GM12892 (cell line): ENCODE results near the gene FASTK.
"Not testable (repeated sequence)": the region's sequence is repeated elsewhere in the genome, so short reads cannot be mapped to it uniquely, and the experiment has no call there.

ENCODE experiments used
- DNase-seq: peaks from one replicate; pipeline ENCODE4 v3.0.0; 2011; ENCODE audit not compliant: insufficient read length
- FAIRE-seq: peaks from 2 replicates; lab custom pipeline; 2011; peaks lifted over from hg19 to GRCh38; lab: Jason Lieb, UNC
- POLR2A ChIP-seq: IDR thresholded peaks from 2 replicates; pipeline ENCODE4 v1.6.1; 2011; ENCODE audit warnings: low read depth, low read length, control low read depth
- POLR2AphosphoS5 ChIP-seq: IDR thresholded peaks from 2 replicates; pipeline ENCODE4 v1.6.1; 2011; ENCODE audit warnings: low read depth, low read length, control low read depth
- TAF1 ChIP-seq: IDR thresholded peaks from 2 replicates; pipeline ENCODE4 v1.6.1; 2011; ENCODE audit warnings: low read depth, mild to moderate bottlenecking, control low read depth, low read length, borderline replicate concordance

FASTK gene

DNA sequence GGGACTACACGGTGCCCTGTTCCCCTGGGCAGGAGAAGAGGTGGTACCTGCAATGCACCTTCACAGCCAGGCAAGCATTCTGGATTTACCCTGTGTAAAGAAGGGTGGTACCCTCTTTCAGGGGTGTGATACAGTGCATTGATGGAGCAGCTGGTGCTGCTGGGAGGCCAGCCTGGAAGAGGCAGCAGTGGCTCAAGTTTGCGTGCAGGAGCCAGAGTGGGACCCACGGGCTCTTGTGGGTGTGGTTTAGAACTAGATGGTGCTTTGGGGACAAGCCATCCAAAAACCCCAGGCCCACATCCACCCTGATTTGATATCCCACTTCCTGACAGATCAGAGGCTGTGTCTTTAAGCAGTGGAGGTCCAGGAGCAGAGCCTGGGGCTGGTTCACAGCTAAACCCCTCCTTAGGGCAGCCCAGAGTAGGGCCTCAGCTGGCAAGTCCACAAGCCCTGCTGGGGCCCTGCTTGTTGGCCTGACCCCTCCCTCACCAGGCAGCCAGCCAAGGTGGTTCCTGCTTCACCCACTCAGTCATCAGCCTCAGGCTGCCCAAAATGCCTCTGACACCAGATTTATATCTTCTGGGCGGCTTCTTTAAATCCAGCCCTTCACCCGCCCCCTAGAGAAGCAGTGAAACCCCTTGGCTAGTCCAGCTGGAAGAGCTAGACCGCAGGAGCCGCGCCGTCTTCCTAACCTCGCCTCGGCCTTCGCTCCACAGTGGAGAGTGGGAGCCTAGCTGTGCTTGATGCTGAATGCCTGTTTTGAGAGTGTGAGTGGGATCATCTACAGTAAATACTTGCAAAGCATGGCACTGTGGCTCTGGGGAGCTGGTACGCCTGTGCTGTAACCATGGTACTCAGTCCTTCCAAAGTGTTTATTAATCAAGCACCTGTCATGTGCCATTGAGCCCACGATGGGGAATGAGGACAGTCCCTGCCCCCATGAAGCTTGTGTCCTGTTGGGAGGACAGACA is 33.7 kb downstream of the FASTK start:
- no peak for FAIRE-seq
- no peak for DNase-seq

DNA sequence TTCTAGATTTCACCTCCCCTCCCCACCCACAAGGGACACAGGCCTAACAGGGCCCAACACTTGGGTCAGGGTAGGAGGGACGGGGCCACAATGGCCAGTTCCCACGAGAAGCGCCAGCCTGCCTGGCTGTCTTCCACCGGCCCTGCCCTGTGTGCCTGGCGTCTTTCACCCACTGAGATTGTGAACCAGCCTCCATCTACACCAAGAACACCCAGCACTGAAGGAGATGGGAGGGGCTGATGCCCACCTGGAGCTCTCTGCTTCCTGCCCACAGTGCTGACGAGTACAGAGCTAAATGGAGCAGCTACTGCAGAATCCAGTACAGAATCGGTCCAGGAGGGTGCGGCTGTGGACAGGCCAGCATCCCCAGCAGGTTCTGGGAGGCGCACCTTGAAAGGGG is 34.6 kb downstream of the FASTK start:
- no peak for FAIRE-seq
- DNase-seq, result no peak
- TF ChIP-seq POLR2A (no peak), POLR2AphosphoS5 (no peak), TAF1 (no peak)

More for the DNA sequence above, 33.7 kb downstream of the FASTK start:
- TF ChIP-seq TAF1, result no peak
- no peak for TF ChIP-seq POLR2A
- no peak for TF ChIP-seq POLR2AphosphoS5

DNA sequence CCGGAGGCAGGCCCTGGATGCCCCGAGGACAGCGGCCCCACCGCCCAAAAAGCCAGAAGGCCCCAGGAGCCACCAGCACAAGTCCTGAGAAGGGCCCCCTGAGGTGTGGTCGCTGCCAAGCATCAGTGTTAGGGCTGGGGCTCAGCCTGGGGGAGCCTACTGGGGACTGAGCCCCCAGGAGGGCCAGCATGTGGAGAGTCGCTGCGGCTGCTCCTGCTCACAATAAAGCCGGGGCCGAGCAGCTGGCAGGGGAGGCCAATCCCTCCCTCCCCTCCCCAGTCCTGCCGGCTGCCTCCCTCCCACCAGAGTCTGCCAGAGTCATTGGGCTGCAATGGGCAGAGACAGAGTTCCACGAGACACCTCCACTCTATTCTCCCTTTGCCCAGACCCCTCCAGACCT is 35.3 kb downstream of the FASTK start:
- DNase-seq (no peak), FAIRE-seq (no peak)
- TF ChIP-seq POLR2A, result no peak

DNA sequence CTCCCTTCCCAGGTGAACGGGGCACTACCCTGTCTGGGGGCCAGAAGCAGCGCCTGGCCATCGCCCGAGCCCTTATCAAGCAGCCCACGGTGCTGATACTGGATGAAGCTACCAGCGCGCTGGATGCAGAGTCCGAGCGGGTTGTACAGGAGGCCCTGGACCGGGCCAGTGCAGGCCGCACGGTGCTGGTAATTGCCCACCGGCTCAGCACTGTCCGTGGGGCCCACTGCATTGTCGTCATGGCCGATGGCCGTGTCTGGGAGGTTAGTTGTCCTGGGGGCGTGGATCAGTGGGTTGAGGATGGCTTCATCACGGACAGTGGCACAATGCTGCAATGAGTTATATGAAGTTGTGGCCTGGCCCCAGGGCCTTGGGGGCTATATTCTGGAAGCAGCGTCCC is 36.6 kb downstream of the FASTK start:
- FAIRE-seq (no peak), DNase-seq (no peak)
- TF ChIP-seq POLR2AphosphoS5, result no peak
- TF ChIP-seq POLR2A, result no peak
- TF ChIP-seq TAF1, result no peak

DNA sequence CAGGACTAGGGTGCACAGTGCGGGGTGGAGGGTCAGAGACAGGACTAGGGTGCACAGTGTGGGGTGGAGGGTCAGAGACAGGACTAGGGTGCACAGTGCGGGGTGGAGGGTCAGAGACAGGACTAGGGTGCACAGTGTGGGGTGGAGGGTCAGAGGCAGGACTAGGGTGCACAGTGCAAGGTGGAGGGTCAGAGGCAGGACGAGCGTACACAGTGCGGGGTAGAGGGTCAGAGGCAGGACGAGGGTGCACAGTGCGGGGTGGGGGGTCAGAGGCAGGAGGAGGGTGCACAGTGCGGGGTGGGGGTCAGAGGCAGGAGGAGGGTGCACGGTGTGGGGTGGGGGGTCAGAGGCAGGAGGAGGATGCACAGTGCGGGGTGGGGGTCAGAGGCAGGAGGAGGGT is 37.2 kb downstream of the FASTK start:
- FAIRE-seq, DNase-seq: not testable (repeated sequence)

DNA sequence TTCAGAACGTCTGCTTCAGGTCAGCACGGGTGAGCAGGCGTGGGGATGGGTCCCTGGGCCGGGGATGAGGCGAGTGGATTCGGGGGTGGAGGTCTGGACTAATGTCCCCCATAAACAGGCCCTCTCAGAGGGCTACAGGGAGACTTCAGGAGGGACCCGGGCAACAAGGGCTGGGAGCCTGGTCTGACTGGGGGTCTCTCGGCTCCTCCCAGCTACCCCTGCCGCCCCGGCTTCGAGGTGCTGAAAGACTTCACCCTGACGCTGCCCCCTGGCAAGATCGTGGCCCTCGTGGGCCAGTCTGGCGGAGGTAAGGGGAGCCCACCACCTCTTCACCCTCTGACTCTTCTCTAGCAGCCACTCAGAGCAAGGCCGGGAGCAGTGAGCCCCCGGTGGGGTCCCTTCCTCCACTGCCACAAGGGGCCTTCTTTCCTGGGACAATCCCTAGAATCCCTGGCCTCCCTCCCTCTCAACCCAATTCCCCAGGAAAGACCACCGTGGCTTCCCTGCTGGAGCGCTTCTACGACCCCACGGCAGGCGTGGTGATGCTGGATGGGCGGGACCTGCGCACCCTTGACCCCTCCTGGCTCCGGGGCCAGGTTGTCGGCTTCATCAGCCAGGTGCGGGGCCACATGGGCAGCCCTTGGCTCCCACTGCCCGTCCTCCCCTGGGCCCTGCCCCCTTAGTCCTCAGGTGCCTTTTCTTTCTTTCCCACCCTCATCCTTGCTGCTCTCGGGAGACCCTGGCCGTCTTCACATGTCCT is 39.8 kb downstream of the FASTK start:
- no peak for TF ChIP-seq POLR2AphosphoS5
- no peak for TF ChIP-seq POLR2A
- TF ChIP-seq TAF1, result no peak
- no peak for DNase-seq
- FAIRE-seq, result no peak

DNA sequence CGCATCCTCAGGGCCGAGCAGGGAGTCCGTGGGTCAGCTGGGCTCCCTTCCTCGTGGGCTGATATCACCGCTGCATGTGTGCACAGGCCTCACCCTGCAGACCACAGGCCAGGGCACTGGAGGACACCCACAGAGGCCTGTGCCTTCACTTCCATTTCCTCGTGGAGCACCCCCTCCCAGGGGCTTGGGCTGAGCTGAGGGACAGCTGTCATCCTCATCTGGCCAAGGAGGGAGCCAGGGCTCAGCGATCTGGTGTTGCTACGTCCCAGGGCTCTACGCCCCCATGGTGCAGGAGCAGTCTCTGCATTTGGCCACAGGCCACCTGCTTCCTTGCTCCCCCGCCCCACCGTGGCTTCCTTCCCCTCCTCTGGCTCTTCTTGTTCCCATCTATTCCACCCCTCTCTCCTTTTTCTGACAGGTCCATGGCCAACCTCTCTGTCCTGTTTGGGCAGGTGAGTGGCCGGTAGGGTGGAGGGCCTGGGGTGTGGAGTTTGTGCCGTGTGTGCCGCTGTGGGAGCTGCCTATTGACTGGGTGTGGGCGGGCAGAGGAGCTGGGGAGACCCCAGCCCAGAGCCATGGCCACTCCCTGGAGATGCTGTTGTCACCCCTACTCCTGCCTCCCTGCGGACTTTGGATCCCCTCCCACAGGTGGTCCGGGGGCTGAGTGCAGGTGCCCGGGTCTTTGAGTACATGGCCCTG is 40.6 kb downstream of the FASTK start:
- FAIRE-seq, result no peak
- DNase-seq, result no peak
- TF ChIP-seq POLR2AphosphoS5 (no peak), TAF1 (no peak), POLR2A (no peak)

DNA sequence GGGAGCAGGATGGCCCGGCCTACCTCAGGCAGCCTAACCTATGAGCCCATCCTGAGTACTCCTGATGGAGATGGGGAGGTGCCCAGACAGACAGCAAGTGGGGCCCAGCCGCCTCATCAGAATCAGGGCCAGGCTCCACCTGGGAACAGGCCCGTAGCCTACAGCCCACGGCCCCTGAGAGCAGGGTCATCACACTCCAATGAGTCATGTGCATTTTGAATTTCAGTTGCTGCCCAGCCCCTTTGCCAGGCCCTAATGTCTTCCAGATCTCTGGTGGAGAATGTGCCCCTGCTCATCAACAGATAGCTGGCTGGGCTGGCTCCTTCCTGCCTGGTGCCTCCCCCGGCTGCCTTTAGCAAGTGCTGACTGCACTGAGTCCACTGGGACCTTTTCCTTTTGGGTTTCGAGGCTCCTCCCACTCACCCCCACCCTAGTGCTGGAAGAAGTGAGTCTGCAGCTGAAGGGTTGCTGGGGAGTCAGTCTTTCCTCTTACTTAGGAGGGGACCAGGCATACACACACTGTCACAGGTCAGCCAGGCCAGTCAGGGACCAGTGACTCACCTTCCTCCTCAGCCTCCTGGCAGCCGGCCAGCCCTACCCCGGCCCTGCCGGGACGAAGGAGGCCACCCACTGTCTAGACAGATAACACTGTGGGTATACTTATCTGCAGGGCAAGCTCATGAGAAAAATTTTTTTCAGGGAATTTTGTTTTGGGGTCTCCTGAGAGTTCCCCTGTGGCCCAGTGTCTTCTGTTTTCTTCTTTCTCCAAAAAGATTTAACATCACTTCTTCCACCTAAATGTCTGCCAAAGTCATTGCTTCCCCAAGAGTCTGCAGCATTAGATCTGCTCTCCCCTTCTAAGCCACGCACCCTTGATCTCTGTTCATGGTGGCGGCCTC is 41.4 kb downstream of the FASTK start:
- DNase-seq (no peak), FAIRE-seq (no peak)
- TF ChIP-seq TAF1 (no peak), POLR2AphosphoS5 (no peak), POLR2A (no peak)

DNA sequence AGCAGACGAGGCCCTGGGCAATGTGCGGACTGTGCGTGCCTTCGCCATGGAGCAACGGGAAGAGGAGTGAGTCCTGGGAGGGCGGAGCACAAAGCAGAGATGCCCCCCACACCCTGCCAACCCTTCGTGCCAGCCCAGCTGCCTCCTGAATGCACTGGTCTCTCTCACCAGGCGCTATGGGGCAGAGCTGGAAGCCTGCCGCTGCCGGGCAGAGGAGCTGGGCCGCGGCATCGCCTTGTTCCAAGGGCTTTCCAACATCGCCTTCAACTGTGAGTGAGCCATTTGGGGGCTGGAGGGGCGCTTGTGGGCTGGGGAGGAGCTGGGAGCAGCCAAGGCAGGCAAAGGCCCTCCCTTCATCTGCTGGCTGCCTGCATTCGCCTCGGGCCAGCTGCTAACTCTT is 44.7 kb downstream of the FASTK start:
- DNase-seq, result no peak
- no peak for FAIRE-seq
- TF ChIP-seq TAF1, result no peak
- no peak for TF ChIP-seq POLR2AphosphoS5
- TF ChIP-seq POLR2A, result no peak

DNA sequence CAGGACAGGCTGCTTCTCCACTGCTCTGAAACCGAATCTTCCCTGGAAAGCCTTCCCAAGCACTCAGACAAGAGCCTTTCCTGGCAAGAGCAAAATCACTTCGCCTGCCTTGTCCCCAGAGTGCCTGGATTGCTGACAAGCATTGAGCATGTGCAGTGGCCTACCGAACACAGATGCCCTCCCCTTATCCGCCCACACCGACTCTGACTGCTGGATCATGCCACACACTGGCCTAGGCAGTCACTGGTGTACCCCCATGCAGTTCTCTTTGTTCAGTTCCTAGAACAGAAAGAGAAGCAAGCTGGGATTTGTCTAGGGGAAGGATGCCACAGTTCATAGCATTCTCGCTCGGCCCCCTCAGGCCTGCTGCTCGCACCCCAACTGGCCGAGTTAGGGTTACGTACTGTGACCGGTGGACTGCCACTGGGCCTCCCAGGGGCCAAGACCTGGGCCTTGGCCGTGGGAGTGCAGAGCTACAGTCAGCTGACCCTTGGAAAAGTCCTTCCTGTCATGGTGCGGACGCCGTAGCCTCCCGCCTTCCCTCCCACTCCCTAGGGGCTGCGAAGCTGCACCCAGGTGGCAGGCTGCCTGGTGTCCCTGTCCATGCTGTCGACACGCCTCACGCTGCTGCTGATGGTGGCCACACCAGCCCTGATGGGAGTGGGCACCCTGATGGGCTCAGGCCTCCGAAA is 45.4 kb downstream of the FASTK start:
- TF ChIP-seq TAF1, result no peak
- TF ChIP-seq POLR2AphosphoS5, result no peak
- no peak for TF ChIP-seq POLR2A
- DNase-seq, result no peak
- no peak for FAIRE-seq
